Esophagus squamous epithelium (tissue), 5 donors: ENCODE measurements around the gene SLC2A13. TPM values are rescaled to one million over a fixed set of nuclear protein-coding genes. Genes with fewer than 3 reads are reported as not detected.

Source experiments
- DNase-seq: peaks from one replicate; lab custom pipeline; 2025; lab: John Stamatoyannopoulos, UW
- H3K27ac ChIP-seq, 4 donors: fragments of 200-600 bp; sonication (generic); one replicate each; pipeline ENCODE4 v1.5.1; 2016 to 2019; ENCODE audit warnings: mild to moderate bottlenecking in 1 of 4
- H3K27me3 ChIP-seq, 4 donors: fragments of 200-600 bp; sonication (generic); 1 replicate in 3 of 4; 2 replicates in 1 of 4; pipeline versions ENCODE4 v1.5.1 to v1.6.0; 2017 to 2021; ENCODE audit warnings: antibody characterized with exemption in 1 of 4
- H3K36me3 ChIP-seq, 3 donors: fragments of 200-600 bp; sonication (generic); one replicate each; pipeline ENCODE4 v1.5.1; 2016 to 2019
- H3K4me1 ChIP-seq, 3 donors: fragments of 200-600 bp; sonication (generic); one replicate each; pipeline ENCODE4 v1.5.1; 2017 to 2019
- H3K4me3 ChIP-seq, 4 donors: fragments of 200-600 bp; sonication (generic); 1 replicate in 3 of 4; 2 replicates in 1 of 4; pipeline ENCODE4 v1.5.1; 2016 to 2019; ENCODE audit warnings: mild to moderate bottlenecking in 2 of 4, moderate library complexity in 1 of 4
- H3K9me3 ChIP-seq, 3 donors: fragments of 200-600 bp; sonication (generic); one replicate each; pipeline ENCODE4 v1.5.1; 2016 to 2019
- POLR2A ChIP-seq, 4 donors: fragments of 450-650 bp; IDR thresholded peaks; one replicate each; pipeline ENCODE4 v1.6.1; 2017; ENCODE audit warnings: antibody characterized with exemption in 4 of 4, mild to moderate bottlenecking in 4 of 4, moderate library complexity in 3 of 4
- WGBS, 2 donors: methylation state at CpG; one replicate each; pipeline ENCODE4 v1.1.5; 2018; 5-methylcytosine and 5-hydroxymethylcytosine counted together
- intact Hi-C: fragments of 100-400 bp; cut with DNase I; formaldehyde crosslinking; loops from one replicate; pipeline ENCODE4 v1.15.0; 2022
- total RNA-seq, 4 donors: library from RNA; depleted of rRNA; stranded (reverse); fragments of >200 nt; gene quantifications; one replicate each; pipeline ENCODE4 v1.1.0, GENCODE V29; 2016
- TF ChIP-seq, protein P1 (sequence below), 6 experiments: fragments of 450-650 bp in 4 of 6; fragments of 200-600 bp in 2 of 6; sonication (generic) in 2 of 6; IDR thresholded peaks; one replicate each; pipeline ENCODE4 v1.5.1; 2016 to 2019; ENCODE audit warnings: antibody characterized with exemption in 6 of 6, mild to moderate bottlenecking in 4 of 6, moderate library complexity in 4 of 6
- donor health status: DM: yes; HTN: yes; CAD: no.

The SLC2A13 gene
- total RNA-seq, 4 donors from 2014 or later = 2.6 to 10.5 (median 4.0) TPM

DNA sequence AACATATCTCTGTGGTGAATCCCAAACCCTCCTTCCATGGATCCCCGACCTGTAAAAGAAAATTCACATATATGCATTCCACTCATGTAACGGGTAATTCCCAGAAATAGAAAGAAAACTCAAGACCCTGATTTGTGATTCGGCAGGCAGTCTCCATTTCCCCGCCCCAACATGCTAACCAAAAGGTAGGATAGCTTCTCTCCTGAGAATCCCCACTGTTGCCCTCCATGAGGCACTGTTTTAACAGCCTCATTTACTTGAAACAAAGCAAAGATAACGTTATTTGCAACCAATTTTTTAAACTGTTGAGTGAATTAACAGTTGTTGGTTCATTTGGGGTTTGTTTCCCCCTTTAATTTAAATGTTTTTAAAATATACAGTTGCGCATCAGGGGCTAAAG lies 774 bp upstream of the SLC2A13 start:
- no peaks in the 10 kb centered on the region for H3K36me3 ChIP-seq
- TF ChIP-seq POLR2A (IDR thresholded peaks at IDR 0.05) = no peak
- TF ChIP-seq, protein P1, sequence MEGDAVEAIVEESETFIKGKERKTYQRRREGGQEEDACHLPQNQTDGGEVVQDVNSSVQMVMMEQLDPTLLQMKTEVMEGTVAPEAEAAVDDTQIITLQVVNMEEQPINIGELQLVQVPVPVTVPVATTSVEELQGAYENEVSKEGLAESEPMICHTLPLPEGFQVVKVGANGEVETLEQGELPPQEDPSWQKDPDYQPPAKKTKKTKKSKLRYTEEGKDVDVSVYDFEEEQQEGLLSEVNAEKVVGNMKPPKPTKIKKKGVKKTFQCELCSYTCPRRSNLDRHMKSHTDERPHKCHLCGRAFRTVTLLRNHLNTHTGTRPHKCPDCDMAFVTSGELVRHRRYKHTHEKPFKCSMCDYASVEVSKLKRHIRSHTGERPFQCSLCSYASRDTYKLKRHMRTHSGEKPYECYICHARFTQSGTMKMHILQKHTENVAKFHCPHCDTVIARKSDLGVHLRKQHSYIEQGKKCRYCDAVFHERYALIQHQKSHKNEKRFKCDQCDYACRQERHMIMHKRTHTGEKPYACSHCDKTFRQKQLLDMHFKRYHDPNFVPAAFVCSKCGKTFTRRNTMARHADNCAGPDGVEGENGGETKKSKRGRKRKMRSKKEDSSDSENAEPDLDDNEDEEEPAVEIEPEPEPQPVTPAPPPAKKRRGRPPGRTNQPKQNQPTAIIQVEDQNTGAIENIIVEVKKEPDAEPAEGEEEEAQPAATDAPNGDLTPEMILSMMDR (IDR thresholded peaks at IDR 0.05) = no peak
- H3K27me3 ChIP-seq = no peaks in the 10 kb centered on the region
- peaks cover 14 to 38% (median 19%) of the 10 kb centered on the region in 3 donors for H3K4me1 ChIP-seq
- no peak for DNase-seq
- H3K9me3 ChIP-seq = no peaks in the 10 kb centered on the region
- H3K27ac ChIP-seq = peak overlapping the region in 3 of 4 donors; percentile 70 to 92 (median 85)
- 54 to 66% methylated on average over 6 of the region's 6 CpGs for WGBS, 2 donors
- peak overlapping the region; percentile 68 to 96 (median 92) for H3K4me3 ChIP-seq
- intact Hi-C loops = loop anchor here (5.0 to 10.0 kb wide), 2 partner anchors 94 to 342 kb away; no protein-coding TSS in a partner anchor

DNA sequence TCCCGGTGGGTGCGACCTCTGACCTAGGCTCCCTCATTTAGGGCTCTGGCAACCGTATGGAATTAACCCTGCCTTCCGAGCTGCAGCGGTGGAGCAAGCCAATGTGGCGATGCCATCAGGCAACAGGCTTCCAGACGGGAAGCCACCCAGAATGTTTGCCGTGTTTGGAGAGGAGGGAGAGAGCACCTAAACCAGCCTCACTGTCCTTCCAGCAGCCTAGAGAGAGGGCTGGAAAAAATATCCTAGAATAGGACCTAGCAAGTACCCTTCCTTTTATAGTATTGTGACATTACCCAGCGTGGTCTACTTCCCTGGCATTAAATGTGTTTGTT lies 287 bp upstream of the SLC2A13 start:
- Histone ChIP-seq H3K4me1 (peaks cover 14 to 38% (median 19%) of the 10 kb centered on the region in 3 donors), H3K27me3 (no peaks in the 10 kb centered on the region), H3K9me3 (no peaks in the 10 kb centered on the region), H3K4me3 (peak overlapping the region; percentile 68 to 96 (median 92)), H3K36me3 (no peaks in the 10 kb centered on the region), H3K27ac (peak overlapping the region; percentile 70 to 92 (median 82))
- TF ChIP-seq, protein P1 (IDR thresholded peaks at IDR 0.05) = no peak
- peak; percentile 7 for DNase-seq
- intact Hi-C loops = loop anchor here (5.0 to 10.0 kb wide), 2 partner anchors 94 to 341 kb away; no protein-coding TSS in a partner anchor
- 13% methylated on average over 3 of the region's 9 CpGs; no CpG with 5 or more reads in 1 of the 2 donors for WGBS, 2 donors

DNA sequence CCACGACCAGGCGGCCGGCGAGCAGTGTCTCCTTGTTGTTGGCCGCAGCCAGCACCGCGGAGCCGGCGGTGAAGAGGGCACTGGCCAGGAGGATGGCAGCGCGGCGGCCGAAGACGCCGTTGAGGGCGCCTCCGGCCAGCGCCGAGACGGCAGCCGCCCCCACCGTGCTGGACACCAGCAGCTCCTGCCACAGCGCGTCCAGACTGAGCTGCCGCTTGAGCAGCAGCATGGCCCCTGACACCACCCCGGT lies 691 bp downstream of the SLC2A13 start:
- DNase-seq = no peak
- intact Hi-C loops = loop anchor here (5.0 to 10.0 kb wide), 2 partner anchors 93 to 340 kb away; no protein-coding TSS in a partner anchor
- Histone ChIP-seq H3K27ac (peak overlapping the region; percentile 67 to 92 (median 82)), H3K4me1 (peaks cover 14 to 38% (median 19%) of the 10 kb centered on the region in 3 donors), H3K27me3 (no peaks in the 10 kb centered on the region), H3K4me3 (peak overlapping the region; percentile 68 to 96 (median 92)), H3K9me3 (no peaks in the 10 kb centered on the region), H3K36me3 (no peaks in the 10 kb centered on the region)
- TF ChIP-seq POLR2A (IDR thresholded peaks at IDR 0.05) = no peak
- TF ChIP-seq, protein P1 (IDR thresholded peaks at IDR 0.05) = no peak
- no CpG with 5 or more reads among the region's 26 CpGs for WGBS, 2 donors

DNA sequence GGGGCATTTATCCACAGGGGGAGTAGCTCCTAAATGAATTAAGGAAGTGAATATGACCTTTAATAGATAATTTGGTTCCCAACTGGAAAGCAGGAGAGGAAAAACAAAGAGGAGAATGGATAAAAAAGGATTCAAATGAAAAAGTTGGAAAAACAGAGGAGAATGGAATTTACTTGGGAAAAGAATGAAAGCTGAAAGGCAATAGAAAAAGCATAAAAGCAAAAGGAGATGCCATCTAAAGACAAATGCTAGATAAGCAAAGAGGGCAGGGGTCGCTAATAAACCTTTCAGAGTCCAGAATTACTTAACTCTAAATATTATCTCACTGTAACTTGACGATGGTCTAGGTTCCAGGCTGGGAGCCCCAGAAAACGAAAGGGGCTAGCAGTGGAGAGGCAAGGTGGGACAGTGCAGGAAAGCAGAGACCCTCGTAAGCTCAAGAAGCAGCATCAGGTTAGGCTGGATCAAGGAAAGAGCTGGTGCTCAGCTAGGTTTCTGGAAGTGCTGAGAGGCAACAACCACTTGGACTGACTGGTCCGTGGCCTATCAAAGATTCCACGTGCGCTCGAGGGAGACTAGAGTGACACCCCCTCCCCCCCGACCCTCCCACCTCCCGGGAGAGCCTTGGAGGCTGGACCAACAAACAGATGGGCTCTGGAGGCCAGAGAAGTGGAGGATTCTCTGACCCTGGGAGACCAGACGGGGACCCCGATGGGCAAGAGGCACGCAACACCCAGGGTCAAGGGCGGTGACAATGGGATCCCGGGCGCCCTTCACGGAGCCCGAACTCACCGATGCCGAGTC lies 1.2 kb downstream of the SLC2A13 start:
- DNase-seq = no peak
- Histone ChIP-seq H3K36me3 (no peaks in the 10 kb centered on the region), H3K9me3 (no peaks in the 10 kb centered on the region), H3K27me3 (no peaks in the 10 kb centered on the region), H3K4me1 (peaks cover 14 to 42% (median 19%) of the 10 kb centered on the region in 3 donors), H3K27ac (peak overlapping the region; percentile 67 to 92 (median 82)), H3K4me3 (peak overlapping the region; percentile 68 to 96 (median 92))
- intact Hi-C loops = loop anchor here (5.0 to 10.0 kb wide), 2 partner anchors 92 to 340 kb away; no protein-coding TSS in a partner anchor
- 22% methylated on average over 12 to 13 of the region's 20 CpGs for WGBS, 2 donors
- no peak for TF ChIP-seq POLR2A (IDR thresholded peaks at IDR 0.05)
- TF ChIP-seq, protein P1 (IDR thresholded peaks at IDR 0.05) = no peak

DNA sequence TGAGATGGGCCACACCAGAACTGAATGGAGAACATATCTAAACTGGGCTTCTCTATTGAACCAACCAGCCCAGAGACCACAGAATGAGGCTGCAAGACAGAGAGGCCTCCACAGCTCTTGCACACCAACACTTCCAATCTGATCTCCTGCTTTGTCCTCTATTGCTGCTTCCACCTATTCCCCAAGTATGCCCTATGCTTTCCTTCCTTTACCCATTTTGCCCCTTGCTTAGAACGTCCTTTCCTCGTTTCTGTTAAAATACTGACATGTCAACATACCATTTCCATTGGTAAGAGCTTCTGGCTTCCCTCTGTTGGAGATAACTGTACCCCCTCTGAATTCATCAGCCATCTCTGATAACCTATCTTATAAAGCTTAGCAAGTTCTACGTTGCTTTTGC lies 2.8 kb downstream of the SLC2A13 start:
- no peaks in the 10 kb centered on the region for H3K9me3 ChIP-seq
- no peaks in the 10 kb centered on the region for H3K27me3 ChIP-seq
- H3K4me3 ChIP-seq = peak overlapping the region in 1 of 4 donors; percentile 93
- no peak for DNase-seq
- peaks cover 14 to 45% (median 19%) of the 10 kb centered on the region in 3 donors for H3K4me1 ChIP-seq
- TF ChIP-seq, protein P1 (IDR thresholded peaks at IDR 0.05) = no peak
- TF ChIP-seq POLR2A (IDR thresholded peaks at IDR 0.05) = no peak
- H3K27ac ChIP-seq = no peak overlapping the region
- no peaks in the 10 kb centered on the region for H3K36me3 ChIP-seq
- 90 to 91% methylated on average over 3 of the region's 3 CpGs for WGBS, 2 donors
- intact Hi-C loops = loop anchor here (10.0 kb wide), 1 partner anchor 338 kb away; no protein-coding TSS in a partner anchor
